Measurements from ENCODE around the gene SLC26A9. TPM values are rescaled to one million over a fixed set of nuclear protein-coding genes. Genes with fewer than 3 reads are reported as not detected.

The SLC26A9 gene
- total RNA-seq, 1 experiment from 2014 or later = 1.0 TPM

DNA sequence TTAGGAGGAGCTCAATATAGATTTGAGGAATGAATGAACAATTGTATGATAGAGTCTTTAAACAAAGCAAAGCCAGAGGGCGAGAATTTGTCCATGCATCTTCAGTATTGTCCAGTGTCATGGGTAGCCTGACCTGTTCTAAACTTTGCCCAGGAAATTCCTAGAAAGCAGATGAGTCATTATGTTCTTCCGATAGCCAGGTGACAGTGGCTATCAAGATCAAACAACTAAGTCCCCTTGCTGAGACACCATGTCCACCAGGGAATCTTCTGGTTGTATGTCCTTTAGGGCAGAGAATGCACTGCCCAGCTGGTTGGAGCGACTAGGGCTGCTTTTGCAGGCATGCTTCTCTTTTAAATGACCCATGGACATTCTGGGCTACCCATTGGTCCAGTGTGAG is 1.8 kb upstream of the SLC26A9 start:
- Histone ChIP-seq H3F3A (ENCODE audit: insufficient read depth, low read depth) (peaks cover 9% of the 10 kb centered on the region; the same call in 1 of the 2 replicates), H3K4me3 (no peak overlapping the region), H3K9me3 (ENCODE audit: insufficient read depth, low read depth) (no peaks in the 10 kb centered on the region), H3K36me3 (ENCODE audit: low read depth) (no peaks in the 10 kb centered on the region), H3K4me2 (peak overlapping the region; percentile 15; the same call in 1 of the 2 replicates), H3K79me2 (ENCODE audit: low read depth) (no peaks in the 10 kb centered on the region), H3K27me3 (ENCODE audit: insufficient read depth, low read depth) (peaks cover 12% of the 10 kb centered on the region; the same call in 1 of the 2 replicates), H3K4me1 (replicated peaks; ENCODE audit: insufficient read depth) (peaks cover 40% of the 10 kb centered on the region), H4K20me1 (ENCODE audit: insufficient read depth) (no peaks in the 10 kb centered on the region), H3K27ac (no peak overlapping the region), H2AFZ (no peak overlapping the region), H3K9me2 (ENCODE audit: insufficient read depth) (no peaks in the 10 kb centered on the region)
- no TSS peak for BruUV-seq (replicated peaks)
- CTCF ChIA-PET = interaction anchor here (1.3 kb wide), 1 partner anchor 32 kb away, joined by 4 read pairs; no protein-coding TSS in a partner anchor
- intact Hi-C loops (cut with micrococcal nuclease; ENCODE audit: unreplicated experiment) = no loop called here
- TF ChIP-seq, protein P1, sequence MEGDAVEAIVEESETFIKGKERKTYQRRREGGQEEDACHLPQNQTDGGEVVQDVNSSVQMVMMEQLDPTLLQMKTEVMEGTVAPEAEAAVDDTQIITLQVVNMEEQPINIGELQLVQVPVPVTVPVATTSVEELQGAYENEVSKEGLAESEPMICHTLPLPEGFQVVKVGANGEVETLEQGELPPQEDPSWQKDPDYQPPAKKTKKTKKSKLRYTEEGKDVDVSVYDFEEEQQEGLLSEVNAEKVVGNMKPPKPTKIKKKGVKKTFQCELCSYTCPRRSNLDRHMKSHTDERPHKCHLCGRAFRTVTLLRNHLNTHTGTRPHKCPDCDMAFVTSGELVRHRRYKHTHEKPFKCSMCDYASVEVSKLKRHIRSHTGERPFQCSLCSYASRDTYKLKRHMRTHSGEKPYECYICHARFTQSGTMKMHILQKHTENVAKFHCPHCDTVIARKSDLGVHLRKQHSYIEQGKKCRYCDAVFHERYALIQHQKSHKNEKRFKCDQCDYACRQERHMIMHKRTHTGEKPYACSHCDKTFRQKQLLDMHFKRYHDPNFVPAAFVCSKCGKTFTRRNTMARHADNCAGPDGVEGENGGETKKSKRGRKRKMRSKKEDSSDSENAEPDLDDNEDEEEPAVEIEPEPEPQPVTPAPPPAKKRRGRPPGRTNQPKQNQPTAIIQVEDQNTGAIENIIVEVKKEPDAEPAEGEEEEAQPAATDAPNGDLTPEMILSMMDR (conservative IDR thresholded peaks at IDR 0.05) = no peak
- TF ChIP-seq EZH2 (IDR thresholded peaks at IDR 0.05; ENCODE audit: low read depth) = no peak
- POLR2A ChIA-PET (ENCODE audit: unreplicated experiment) = no interaction called here
- DNase-seq = peak in 1 of 2 experiments; percentile 81

DNA sequence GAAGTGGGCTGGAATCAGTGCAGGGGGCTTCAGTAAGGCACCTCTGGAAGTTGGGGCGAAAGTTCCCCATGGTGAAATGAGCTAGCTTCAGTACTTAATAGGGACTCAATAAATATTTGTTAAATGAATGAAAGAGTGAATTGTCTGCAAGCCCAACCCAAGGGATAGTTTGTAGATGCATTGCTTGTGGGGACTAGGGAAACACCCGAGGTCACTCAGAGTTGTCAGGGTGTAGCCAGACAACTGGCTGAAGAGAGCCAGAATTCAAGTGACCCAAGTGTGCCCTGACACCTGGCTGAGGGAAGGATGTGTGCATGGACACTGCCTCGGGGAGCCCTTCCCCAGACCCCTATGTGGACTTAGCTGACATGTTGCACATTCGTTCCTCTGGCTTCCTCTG is 1.3 kb upstream of the SLC26A9 start:
- no peak overlapping the region for H3K4me3 ChIP-seq
- no TSS peak for BruUV-seq (replicated peaks)
- no peaks in the 10 kb centered on the region for H4K20me1 ChIP-seq (ENCODE audit: insufficient read depth)
- H3K9me3 ChIP-seq (ENCODE audit: insufficient read depth, low read depth) = no peaks in the 10 kb centered on the region
- peaks cover 12% of the 10 kb centered on the region; the same call in 1 of the 2 replicates for H3K27me3 ChIP-seq (ENCODE audit: insufficient read depth, low read depth)
- no peak overlapping the region for H3K27ac ChIP-seq
- no peaks in the 10 kb centered on the region for H3K9me2 ChIP-seq (ENCODE audit: insufficient read depth)
- peak overlapping the region; percentile 15; the same call in 1 of the 2 replicates for H3K4me2 ChIP-seq
- H3K4me1 ChIP-seq (replicated peaks; ENCODE audit: insufficient read depth) = peaks cover 45% of the 10 kb centered on the region
- no peak overlapping the region for H2AFZ ChIP-seq
- DNase-seq = no peak
- H3K36me3 ChIP-seq (ENCODE audit: low read depth) = no peaks in the 10 kb centered on the region
- intact Hi-C loops (cut with micrococcal nuclease; ENCODE audit: unreplicated experiment) = loop anchor here (1.0 kb wide), 1 partner anchor 23 kb away; no protein-coding TSS in a partner anchor
- TF ChIP-seq, protein P1 (conservative IDR thresholded peaks at IDR 0.05) = no peak
- no peak for TF ChIP-seq EZH2 (IDR thresholded peaks at IDR 0.05; ENCODE audit: low read depth)
- ChIA-PET CTCF (interaction anchor here (1.3 kb wide), 1 partner anchor 33 kb away, joined by 4 read pairs; no protein-coding TSS in a partner anchor), POLR2A (ENCODE audit: unreplicated experiment) (no interaction called here)
- H3K79me2 ChIP-seq (ENCODE audit: low read depth) = no peaks in the 10 kb centered on the region
- H3F3A ChIP-seq (ENCODE audit: insufficient read depth, low read depth) = peaks cover 9% of the 10 kb centered on the region; the same call in 1 of the 2 replicates

DNA sequence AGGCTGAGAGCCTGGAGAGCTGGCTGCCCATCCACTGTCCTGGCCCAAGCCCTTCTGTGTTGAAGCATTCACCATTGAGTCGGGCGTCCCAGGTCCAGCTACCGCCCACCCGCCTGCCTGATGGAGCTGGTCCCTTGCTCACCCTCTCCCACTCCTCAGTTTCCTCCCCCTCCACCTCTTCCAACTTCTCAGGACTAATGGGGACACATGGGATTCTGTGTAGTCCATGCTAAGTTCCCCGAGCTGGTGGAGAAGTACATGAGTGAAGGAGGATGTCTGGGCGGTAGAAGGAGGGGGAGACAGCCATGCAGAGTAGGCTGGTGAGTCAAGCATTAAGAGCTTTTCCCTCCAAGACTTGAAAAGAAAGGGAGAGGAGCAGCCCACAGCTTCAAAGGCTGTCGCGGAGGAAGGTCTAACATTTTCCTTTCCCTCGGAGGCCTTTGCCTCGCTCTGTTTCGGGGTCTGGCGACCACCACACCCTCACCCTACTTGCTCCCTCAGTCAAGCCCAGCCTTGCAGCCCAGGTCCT is 561 bp downstream of the SLC26A9 start:
- no peak overlapping the region for H3K27ac ChIP-seq
- peak overlapping the region; percentile 0; the same call in 1 of the 2 replicates for H3K4me2 ChIP-seq
- no peaks in the 10 kb centered on the region for H4K20me1 ChIP-seq (ENCODE audit: insufficient read depth)
- H3K4me1 ChIP-seq (replicated peaks; ENCODE audit: insufficient read depth) = peaks cover 63% of the 10 kb centered on the region
- CTCF ChIA-PET = interaction anchor here (0.6 to 1.3 kb wide), 3 partner anchors 15 to 35 kb away, joined by 3 to 6 read pairs (median 3); no protein-coding TSS in a partner anchor
- no peaks in the 10 kb centered on the region for H3K36me3 ChIP-seq (ENCODE audit: low read depth)
- TF ChIP-seq, protein P1 (conservative IDR thresholded peaks at IDR 0.05) = no peak
- TF ChIP-seq EZH2 (IDR thresholded peaks at IDR 0.05; ENCODE audit: low read depth) = no peak
- no peak overlapping the region for H2AFZ ChIP-seq
- intact Hi-C loops (cut with micrococcal nuclease; ENCODE audit: unreplicated experiment) = no loop called here
- H3F3A ChIP-seq (ENCODE audit: insufficient read depth, low read depth) = peaks cover 9% of the 10 kb centered on the region
- H3K9me3 ChIP-seq (ENCODE audit: insufficient read depth, low read depth) = no peaks in the 10 kb centered on the region
- no peak for DNase-seq
- peaks cover 12% of the 10 kb centered on the region; the same call in 1 of the 2 replicates for H3K27me3 ChIP-seq (ENCODE audit: insufficient read depth, low read depth)
- POLR2A ChIA-PET (ENCODE audit: unreplicated experiment) = no interaction called here
- H3K9me2 ChIP-seq (ENCODE audit: insufficient read depth) = no peaks in the 10 kb centered on the region
- H3K79me2 ChIP-seq (ENCODE audit: low read depth) = no peaks in the 10 kb centered on the region
- no peak overlapping the region for H3K4me3 ChIP-seq
- no TSS peak for BruUV-seq (replicated peaks)
